ENCODE measurements around the gene ADGRL3.
"Not testable (repeated sequence)": the region's sequence is repeated elsewhere in the genome, so short reads cannot be mapped to it uniquely, and the experiment has no call there.

The ADGRL3 gene

GRCh38 chr4:61841714-61842113 lies 641.6 kb downstream of the ADGRL3 start:
- FAIRE-seq (no peak), DNase-seq (ENCODE audit: insufficient read length, low spot score) (no peak)

GRCh38 chr4:61851126-61851525 lies 651.0 kb downstream of the ADGRL3 start:
- FAIRE-seq (no peak), DNase-seq (ENCODE audit: insufficient read length, low spot score) (no peak)

GRCh38 chr4:61852105-61852504 lies 652.0 kb downstream of the ADGRL3 start:
- not testable (repeated sequence) for FAIRE-seq; DNase-seq (ENCODE audit: insufficient read length, low spot score)

- FAIRE-seq = no peak
- DNase-seq (ENCODE audit: insufficient read length, low spot score) = no peak
Observed at GRCh38 chr4:61853041-61853440, 652.9 kb downstream of the ADGRL3 start.

GRCh38 chr4:61860376-61860775 lies 660.2 kb downstream of the ADGRL3 start:
- DNase-seq (ENCODE audit: insufficient read length, low spot score) (no peak), FAIRE-seq (no peak)

- no peak for FAIRE-seq
Observed at GRCh38 chr4:61864286-61864685, 664.2 kb downstream of the ADGRL3 start.

GRCh38 chr4:61866378-61867030 lies 666.4 kb downstream of the ADGRL3 start:
- DNase-seq (ENCODE audit: insufficient read length, low spot score) (no peak), FAIRE-seq (no peak)

More at GRCh38 chr4:61864286-61864685, 664.2 kb downstream of the ADGRL3 start:
- DNase-seq (ENCODE audit: insufficient read length, low spot score) = no peak

GRCh38 chr4:61872983-61873382 lies 672.9 kb downstream of the ADGRL3 start:
- no peak for DNase-seq (ENCODE audit: insufficient read length, low spot score)

GRCh38 chr4:61877266-61877665 lies 677.1 kb downstream of the ADGRL3 start:
- DNase-seq (ENCODE audit: insufficient read length, low spot score) (no peak), FAIRE-seq (no peak)

More at GRCh38 chr4:61872983-61873382, 672.9 kb downstream of the ADGRL3 start:
- FAIRE-seq = no peak

GRCh38 chr4:61877893-61878292 lies 677.8 kb downstream of the ADGRL3 start:
- FAIRE-seq (no peak), DNase-seq (ENCODE audit: insufficient read length, low spot score) (no peak)

GRCh38 chr4:61882381-61882780 lies 682.3 kb downstream of the ADGRL3 start:
- no peak for DNase-seq (ENCODE audit: insufficient read length, low spot score)
- no peak for FAIRE-seq

- no peak for FAIRE-seq
- DNase-seq (ENCODE audit: insufficient read length, low spot score) = no peak
Observed at GRCh38 chr4:61886131-61886530, 686.0 kb downstream of the ADGRL3 start.

GRCh38 chr4:61889117-61889516 lies 689.0 kb downstream of the ADGRL3 start:
- no peak for DNase-seq (ENCODE audit: insufficient read length, low spot score)
- no peak for FAIRE-seq

- DNase-seq (ENCODE audit: insufficient read length, low spot score) (no peak), FAIRE-seq (no peak)
Observed at GRCh38 chr4:61890321-61890720, 690.2 kb downstream of the ADGRL3 start.

- no peak for FAIRE-seq
Observed at GRCh38 chr4:61891953-61892352, 691.8 kb downstream of the ADGRL3 start.

GRCh38 chr4:61896634-61897033 lies 696.5 kb downstream of the ADGRL3 start:
- no peak for FAIRE-seq
- no peak for DNase-seq (ENCODE audit: insufficient read length, low spot score)

More at GRCh38 chr4:61891953-61892352, 691.8 kb downstream of the ADGRL3 start:
- no peak for DNase-seq (ENCODE audit: insufficient read length, low spot score)

- no peak for FAIRE-seq
- DNase-seq (ENCODE audit: insufficient read length, low spot score) = no peak
Observed at GRCh38 chr4:61909031-61909430, 708.9 kb downstream of the ADGRL3 start.

GRCh38 chr4:61911313-61911756 lies 711.2 kb downstream of the ADGRL3 start:
- FAIRE-seq (no peak), DNase-seq (ENCODE audit: insufficient read length, low spot score) (no peak)

- FAIRE-seq (no peak), DNase-seq (ENCODE audit: insufficient read length, low spot score) (no peak)
Observed at GRCh38 chr4:61913619-61914018, 713.5 kb downstream of the ADGRL3 start.

- no peak for FAIRE-seq
- no peak for DNase-seq (ENCODE audit: insufficient read length, low spot score)
Observed at GRCh38 chr4:61915501-61915900, 715.4 kb downstream of the ADGRL3 start.

- FAIRE-seq = no peak
Observed at GRCh38 chr4:61918507-61918906, 718.4 kb downstream of the ADGRL3 start.

GRCh38 chr4:61918987-61919386 lies 718.9 kb downstream of the ADGRL3 start:
- no peak for FAIRE-seq
- no peak for DNase-seq (ENCODE audit: insufficient read length, low spot score)

More at GRCh38 chr4:61918507-61918906, 718.4 kb downstream of the ADGRL3 start:
- no peak for DNase-seq (ENCODE audit: insufficient read length, low spot score)

GRCh38 chr4:61919561-61919960 lies 719.4 kb downstream of the ADGRL3 start:
- no peak for DNase-seq (ENCODE audit: insufficient read length, low spot score)
- FAIRE-seq = no peak

All from HTR-8/SVneo (cell line).